ENCODE results near the gene EPN2. TPM values are rescaled to one million over a fixed set of nuclear protein-coding genes. Genes with fewer than 3 reads are reported as not detected.

Gene EPN2
- total and polyA plus RNA-seq, 10 of the 15 experiments (the other 5 are each of a cell fraction or from before 2014, with no cell fraction given): 0.26 to 8.4 (median 4.7) TPM

DNA sequence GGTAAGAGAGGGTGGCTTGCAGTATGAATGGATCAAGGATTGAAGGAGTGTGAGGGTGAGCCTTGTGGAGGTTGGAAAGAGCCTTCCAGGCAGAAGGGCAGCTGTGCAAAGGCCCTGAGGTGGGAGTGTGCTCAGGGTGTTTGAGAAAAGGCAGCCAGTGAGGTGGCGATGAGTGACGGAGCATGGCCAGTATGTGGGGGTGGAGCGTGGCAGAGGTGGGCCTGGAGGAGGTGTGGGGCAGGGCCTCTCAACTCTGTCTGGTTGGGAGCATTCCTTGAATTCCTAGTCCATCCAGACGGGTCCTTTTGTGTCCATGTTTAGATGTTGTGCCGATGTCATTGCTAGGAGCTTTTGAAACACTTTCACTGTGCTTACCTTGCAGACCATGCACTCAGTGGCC, 51.3 kb downstream of the EPN2 start:
- in situ Hi-C loops (cut with MboI) (no loop called here), intact Hi-C loops (cut with micrococcal nuclease; ENCODE audit: unreplicated experiment) (no loop called here)
- 57% methylated on average over 5 of the region's 5 CpGs for WGBS (ENCODE audit: insufficient coverage, insufficient replicate concordance, low lambda C conversion rate, missing lambda C conversion rate)
- DNase-seq (ENCODE audit: low read depth, low spot score) (no peak), ATAC-seq (no peak), FAIRE-seq (no peak)
- H3K79me2 ChIP-seq (ENCODE audit: control insufficient read depth, insufficient read depth, low read length): no peaks in the 10 kb centered on the region
- no peak overlapping the region for H3K4me3 ChIP-seq
- SMC1A ChIA-PET (ENCODE audit: uncharacterized antibody, unreplicated experiment): no interaction called here
- H3K27me3 ChIP-seq (replicated peaks in 1 of 2; ENCODE audit: control insufficient read depth in 2 of 2, insufficient read depth in 2 of 2, low read length in 1 of 2): no peaks in the 10 kb centered on the region; a peak in 2 of 4 replicates
- H4K20me1 ChIP-seq (ENCODE audit: control insufficient read depth, insufficient read depth): 0 out of 2 replicates have a peak, but pooled peaks cover 3% of the 10 kb centered on the region
- RAD21 ChIA-PET (ENCODE audit: unreplicated experiment): no interaction called here
- H3K36me3 ChIP-seq (ENCODE audit: control insufficient read depth in 2 of 2, insufficient read depth in 2 of 2, low read length in 1 of 2): no peaks in the 10 kb centered on the region
- TF ChIP-seq CBFB (IDR thresholded peaks at IDR 0.05; ENCODE audit: low read depth) (no peak), CREM (IDR thresholded peaks at IDR 0.05; ENCODE audit: low read depth) (no peak), ZSCAN29 (IDR thresholded peaks at IDR 0.05) (no peak)
- H3K9me3 ChIP-seq (replicated peaks; ENCODE audit: control insufficient read depth, insufficient read depth, low read length): no peaks in the 10 kb centered on the region
- no peak overlapping the region for H2AFZ ChIP-seq (ENCODE audit: control insufficient read depth, low read depth, low read length)
- H3K4me2 ChIP-seq (ENCODE audit: control insufficient read depth, insufficient read depth): no peak overlapping the region
- H3K4me1 ChIP-seq (ENCODE audit: control insufficient read depth, insufficient read depth, low read length): peaks cover 10% of the 10 kb centered on the region
- no peak overlapping the region for H3K27ac ChIP-seq (ENCODE audit: control insufficient read depth, insufficient read depth)
- POLR2A ChIA-PET: no interaction called here
- no peak overlapping the region for H3K9ac ChIP-seq (ENCODE audit: control insufficient read depth, insufficient read depth, low read length)
- CTCF ChIA-PET: no interaction called here
- no TSS peak for BruUV-seq (replicated peaks)

DNA sequence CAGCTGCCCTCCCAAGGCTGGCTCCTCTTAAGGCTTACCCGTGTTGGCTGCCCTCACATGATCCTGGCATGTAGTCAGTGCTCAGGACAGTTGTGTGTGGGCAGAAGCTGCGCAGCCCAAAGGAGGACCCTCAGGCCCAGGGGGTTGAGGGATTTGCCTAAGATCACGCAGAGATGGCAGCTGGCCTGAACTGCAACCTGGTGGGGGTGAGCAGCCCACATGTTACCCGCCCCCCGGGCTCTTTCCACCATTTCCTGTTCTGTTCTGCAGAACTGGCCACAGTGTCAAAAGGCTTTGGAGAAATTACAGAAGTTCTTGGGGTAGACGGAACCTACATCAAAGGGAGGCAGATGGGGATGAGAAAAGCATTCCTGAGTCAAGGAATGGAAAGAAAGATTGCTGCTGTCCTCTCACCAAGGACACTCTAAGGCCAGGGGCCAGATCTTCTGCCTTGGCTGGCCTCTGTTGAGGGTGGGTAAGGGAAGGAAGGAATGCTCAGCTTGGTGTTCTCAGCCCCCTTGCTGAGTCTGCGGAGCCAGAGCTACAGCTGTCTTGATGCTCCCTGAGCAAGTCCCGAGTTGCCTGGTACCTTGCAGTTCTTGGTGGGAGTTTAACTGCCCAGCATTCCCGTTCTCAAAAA, 53.0 kb downstream of the EPN2 start:
- Histone ChIP-seq H3K36me3 (ENCODE audit: control insufficient read depth in 2 of 2, insufficient read depth in 2 of 2, low read length in 1 of 2) (no peaks in the 10 kb centered on the region), H3K4me1 (ENCODE audit: control insufficient read depth, insufficient read depth, low read length) (no peaks in the 10 kb centered on the region; the same call in 1 of the 2 replicates), H2AFZ (ENCODE audit: control insufficient read depth, low read depth, low read length) (no peak overlapping the region), H3K27me3 (replicated peaks in 1 of 2; ENCODE audit: control insufficient read depth in 2 of 2, insufficient read depth in 2 of 2, low read length in 1 of 2) (no peaks in the 10 kb centered on the region; a peak in 2 of 4 replicates), H3K4me3 (no peak overlapping the region), H3K9ac (ENCODE audit: control insufficient read depth, insufficient read depth, low read length) (no peak overlapping the region), H3K79me2 (ENCODE audit: control insufficient read depth, insufficient read depth, low read length) (no peaks in the 10 kb centered on the region), H4K20me1 (ENCODE audit: control insufficient read depth, insufficient read depth) (0 out of 2 replicates have a peak, but pooled peaks cover 2% of the 10 kb centered on the region), H3K27ac (ENCODE audit: control insufficient read depth, insufficient read depth) (no peak overlapping the region), H3K9me3 (replicated peaks; ENCODE audit: control insufficient read depth, insufficient read depth, low read length) (no peaks in the 10 kb centered on the region), H3K4me2 (ENCODE audit: control insufficient read depth, insufficient read depth) (no peak overlapping the region)
- RAD21 ChIA-PET (ENCODE audit: unreplicated experiment): no interaction called here
- SMC1A ChIA-PET (ENCODE audit: uncharacterized antibody, unreplicated experiment): no interaction called here
- no peak for ATAC-seq
- CTCF ChIA-PET: interaction anchor here (0.8 kb wide), 1 partner anchor 16 kb away, joined by 3 read pairs; no protein-coding TSS in a partner anchor
- intact Hi-C loops (cut with micrococcal nuclease; ENCODE audit: unreplicated experiment): no loop called here
- 34% methylated on average over 8 of the region's 9 CpGs for WGBS (ENCODE audit: insufficient coverage, insufficient replicate concordance, low lambda C conversion rate, missing lambda C conversion rate)
- no peak for DNase-seq (ENCODE audit: low read depth, low spot score)
- POLR2A ChIA-PET: no interaction called here
- no TSS peak for BruUV-seq (replicated peaks)
- no peak for FAIRE-seq
- TF ChIP-seq SMARCA5 (IDR thresholded peaks at IDR 0.05): no peak
- in situ Hi-C loops (cut with MboI): no loop called here

Data from GM12878 (cell line).